NCI-H524 treated with DMSO at 0.1 percent for 48 hours (cell line): ENCODE data around the gene LARGE1.

Source experiments
- DNase-seq: peaks from one replicate; lab custom pipeline; 2025; lab: John Stamatoyannopoulos, UW

The LARGE1 gene

DNA sequence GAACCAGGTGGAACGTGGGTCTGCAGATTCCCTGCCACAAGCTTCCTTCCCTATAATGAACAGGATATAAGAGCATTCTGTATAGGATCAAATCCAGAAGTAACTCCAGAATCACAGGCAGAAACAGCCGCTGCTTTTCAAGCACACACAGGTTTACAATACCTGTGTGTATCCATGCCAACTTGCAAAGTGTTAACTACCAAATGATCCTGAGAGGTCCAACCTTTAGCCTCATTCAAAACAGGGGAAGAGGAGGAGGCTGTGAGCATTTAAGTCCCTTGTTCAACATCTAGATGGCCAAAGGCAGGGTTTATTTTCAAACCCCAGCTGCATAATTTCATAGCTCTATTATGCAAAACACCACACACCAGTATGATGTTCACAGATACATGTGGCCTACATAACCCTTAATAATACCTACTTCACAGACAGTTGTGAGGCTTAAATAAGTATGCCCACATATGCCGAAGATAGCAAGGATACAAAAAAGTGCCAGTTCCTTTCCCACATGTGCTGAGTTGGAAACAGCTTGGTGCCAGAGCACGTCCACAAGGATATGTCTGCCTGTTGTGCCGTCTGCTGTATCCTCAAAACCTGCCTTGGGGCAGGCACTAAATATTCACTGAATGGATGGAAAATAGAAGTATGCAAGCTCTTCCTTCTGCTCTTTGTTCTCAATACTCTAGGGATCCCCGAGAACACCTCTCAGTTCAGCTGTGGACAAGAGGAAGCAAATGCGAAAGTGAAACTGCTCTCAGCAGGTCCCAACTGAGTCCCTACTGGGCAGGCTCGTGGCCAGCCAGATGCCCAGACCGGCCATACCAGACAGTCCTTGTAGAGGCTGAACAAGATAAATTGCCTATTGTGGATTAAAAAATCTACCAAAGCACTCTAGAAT is 66.8 kb downstream of the LARGE1 start:
- DNase-seq, result no peak

- no peak for DNase-seq
These were observed 68.4 kb downstream of the LARGE1 start for GRCh38 chr22:33851821-33852384.

DNA sequence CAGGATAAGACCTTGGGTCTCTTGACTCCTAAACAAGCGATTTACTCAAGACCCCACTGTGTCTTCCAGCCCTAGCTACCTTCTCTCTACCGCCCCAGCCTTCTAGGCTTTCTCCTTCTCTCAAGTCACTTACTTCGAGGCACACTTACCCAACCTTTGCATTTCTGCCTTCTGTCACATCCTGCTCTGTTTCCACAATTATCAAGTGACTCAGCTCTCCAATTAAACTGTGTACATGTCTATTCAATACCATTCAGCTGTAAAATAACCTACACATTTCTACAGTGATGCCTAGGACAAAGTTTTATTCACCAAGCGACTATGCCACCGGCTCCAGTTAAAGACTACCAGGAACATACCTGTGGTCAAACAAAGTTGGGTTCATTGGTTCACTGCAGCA is 69.0 kb downstream of the LARGE1 start:
- DNase-seq, result no peak

GRCh38 chr22:33850724-33851123 is 69.6 kb downstream of the LARGE1 start:
- DNase-seq, result no peak

GRCh38 chr22:33850193-33850592 is 70.1 kb downstream of the LARGE1 start:
- DNase-seq, result no peak

GRCh38 chr22:33848251-33848650 is 72.0 kb downstream of the LARGE1 start:
- DNase-seq, result no peak

- no peak for DNase-seq
These were observed 76.0 kb downstream of the LARGE1 start for GRCh38 chr22:33844273-33844672.

- no peak for DNase-seq
These were observed 77.7 kb downstream of the LARGE1 start for GRCh38 chr22:33842421-33843094.

GRCh38 chr22:33842006-33842354 is 78.3 kb downstream of the LARGE1 start:
- no peak for DNase-seq

DNA sequence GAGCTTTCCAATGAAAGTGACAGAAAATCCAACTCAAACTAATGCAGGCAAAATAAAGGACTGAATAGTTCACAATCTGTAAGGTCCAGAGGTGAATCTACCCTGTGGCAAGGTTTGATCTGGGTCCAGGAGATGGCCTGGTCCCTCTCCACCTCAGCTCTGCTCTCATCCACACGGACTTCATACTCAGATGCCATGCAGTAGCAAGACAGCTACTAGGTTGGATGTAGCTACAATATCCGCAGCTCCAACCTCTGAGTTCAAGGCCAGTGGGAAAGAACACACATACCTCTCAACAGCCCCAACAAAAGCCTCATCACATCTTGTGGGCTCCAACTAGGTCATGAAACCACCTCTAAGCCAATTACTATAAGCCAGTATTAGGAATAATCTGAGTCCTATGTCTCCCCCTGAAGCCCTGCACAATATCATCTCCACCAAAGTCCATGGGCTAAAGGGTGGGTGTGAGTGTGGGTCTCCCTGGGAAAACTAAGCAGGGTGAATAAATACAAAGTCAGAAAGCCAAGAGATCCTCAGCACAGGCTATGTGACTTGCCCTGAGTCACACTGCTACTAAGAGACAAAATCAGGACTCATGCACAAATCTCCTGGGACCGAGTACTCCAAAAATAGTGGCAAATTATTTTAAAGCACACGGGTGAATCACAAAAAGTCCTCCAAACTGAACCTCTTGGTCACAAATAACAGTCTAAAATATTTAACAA is 78.8 kb downstream of the LARGE1 start:
- no peak for DNase-seq

DNA sequence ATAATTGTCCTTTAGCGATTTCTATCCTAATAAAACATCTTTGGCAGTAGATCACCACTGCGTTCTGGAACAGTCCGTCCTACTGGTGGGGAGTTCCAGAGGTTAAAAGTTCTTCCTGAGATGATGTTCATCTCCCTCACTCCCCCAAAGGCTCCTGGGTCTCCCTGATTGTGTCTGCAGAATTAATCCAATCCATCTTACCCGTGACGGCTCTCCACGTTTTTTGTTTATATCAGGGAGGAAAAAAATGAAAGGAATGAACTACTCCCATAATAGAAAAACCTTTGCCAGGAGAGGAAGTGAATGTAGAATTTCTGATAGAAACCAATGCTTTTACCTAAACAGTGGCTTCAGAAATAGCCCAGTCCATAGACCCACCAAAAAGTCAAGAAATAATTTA is 81.6 kb downstream of the LARGE1 start:
- no peak for DNase-seq

GRCh38 chr22:33837826-33838225 is 82.5 kb downstream of the LARGE1 start:
- DNase-seq, result no peak

DNA sequence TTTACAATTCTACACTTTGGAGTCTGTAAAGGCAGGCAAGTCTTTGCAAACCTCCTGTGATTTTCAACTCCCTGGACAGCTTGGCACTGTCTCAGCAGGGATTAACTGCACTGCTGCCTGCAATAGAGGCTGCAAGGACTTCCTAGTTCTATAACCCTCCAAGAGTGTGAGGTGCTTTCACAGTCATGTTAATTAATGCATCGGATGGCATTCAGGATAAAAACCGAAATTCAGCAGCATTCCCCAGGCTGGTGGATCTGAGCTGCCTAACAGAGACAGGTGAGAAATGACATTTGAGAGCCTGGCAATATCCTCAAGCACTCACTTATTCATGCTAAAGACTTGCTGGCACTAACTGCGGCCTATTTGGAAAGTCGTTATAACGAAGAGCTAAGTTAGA is 85.0 kb downstream of the LARGE1 start:
- no peak for DNase-seq

GRCh38 chr22:33832558-33833151 is 87.6 kb downstream of the LARGE1 start:
- DNase-seq, result no peak

DNA sequence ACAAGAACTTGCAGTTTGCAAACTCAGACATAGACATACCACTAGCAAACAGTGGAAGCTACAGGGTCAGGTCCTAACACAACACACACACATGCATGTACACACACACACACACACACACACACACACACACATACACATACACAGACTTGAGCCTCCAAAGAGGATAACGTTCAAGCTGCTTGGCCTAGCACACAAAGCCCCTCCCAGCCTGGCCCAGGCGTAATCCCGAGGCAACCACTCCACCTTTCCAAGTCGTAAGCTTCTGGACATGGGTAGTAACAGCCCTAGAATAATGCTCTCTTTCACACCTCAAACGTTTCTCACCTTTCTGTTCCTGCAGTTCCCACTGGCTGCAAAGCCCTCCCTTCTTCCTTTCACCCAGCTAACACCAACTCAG is 88.6 kb downstream of the LARGE1 start:
- DNase-seq, result no peak

DNA sequence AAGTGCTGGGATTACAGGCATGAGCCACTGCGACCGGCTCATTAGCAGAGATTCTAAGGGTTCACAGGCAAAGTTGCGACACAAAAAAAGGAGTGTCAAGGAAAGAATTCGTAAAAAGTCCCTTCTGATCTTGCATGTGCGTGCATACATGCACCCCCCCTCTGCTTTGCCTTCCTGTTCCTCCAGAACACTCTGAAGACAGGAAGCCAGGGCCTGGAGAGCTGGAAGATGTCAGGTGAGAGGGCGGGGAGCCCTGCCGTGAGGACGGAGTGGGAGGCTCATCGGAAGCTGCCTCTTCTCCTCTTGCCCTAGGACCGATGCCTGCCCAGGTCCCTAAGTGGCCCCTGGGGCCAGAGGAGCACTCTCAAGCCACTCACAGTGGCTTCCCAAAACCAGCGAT is 89.1 kb downstream of the LARGE1 start:
- no peak for DNase-seq

GRCh38 chr22:33829546-33830280 is 90.6 kb downstream of the LARGE1 start:
- DNase-seq, result peak; percentile 94

GRCh38 chr22:33828302-33828701 is 92.0 kb downstream of the LARGE1 start:
- DNase-seq, result no peak

DNA sequence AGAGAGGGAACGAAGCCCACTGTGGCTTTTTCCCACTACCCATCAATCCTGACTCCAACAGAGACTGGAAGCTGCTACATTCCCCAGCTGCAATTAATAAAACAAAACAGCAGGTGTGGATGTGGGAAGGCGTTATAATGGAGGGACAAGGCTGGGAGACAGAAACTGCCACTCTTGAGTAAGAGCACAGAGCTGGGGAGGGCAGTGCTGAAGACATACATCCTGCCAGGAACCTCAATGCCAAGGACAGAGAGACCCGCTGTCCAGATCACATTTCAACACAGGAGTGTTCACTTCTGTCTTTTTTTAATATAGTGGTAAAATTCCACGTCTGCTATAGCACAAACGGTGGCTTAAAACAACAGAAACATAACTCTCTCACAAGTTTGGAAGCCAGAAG is 94.5 kb downstream of the LARGE1 start:
- DNase-seq, result no peak

GRCh38 chr22:33823552-33823951 is 96.7 kb downstream of the LARGE1 start:
- no peak for DNase-seq

GRCh38 chr22:33821290-33821689 is 99.0 kb downstream of the LARGE1 start:
- no peak for DNase-seq
